Esophagus squamous epithelium (tissue), 5 donors: Measurements from ENCODE around the gene ORAI3. TPM values are rescaled to one million over a fixed set of nuclear protein-coding genes. Genes with fewer than 3 reads are reported as not detected.

ENCODE experiments used
- DNase-seq: peaks from one replicate; lab custom pipeline; 2025; lab: John Stamatoyannopoulos, UW
- H3K27ac ChIP-seq, 4 donors: fragments of 200-600 bp; sonication (generic); one replicate each; pipeline ENCODE4 v1.5.1; 2016 to 2019; ENCODE audit warnings: mild to moderate bottlenecking in 1 of 4
- H3K27me3 ChIP-seq, 4 donors: fragments of 200-600 bp; sonication (generic); 1 replicate in 3 of 4; 2 replicates in 1 of 4; pipeline versions ENCODE4 v1.5.1 to v1.6.0; 2017 to 2021; ENCODE audit warnings: antibody characterized with exemption in 1 of 4
- H3K36me3 ChIP-seq, 3 donors: fragments of 200-600 bp; sonication (generic); one replicate each; pipeline ENCODE4 v1.5.1; 2016 to 2019
- H3K4me1 ChIP-seq, 3 donors: fragments of 200-600 bp; sonication (generic); one replicate each; pipeline ENCODE4 v1.5.1; 2017 to 2019
- H3K4me3 ChIP-seq, 4 donors: fragments of 200-600 bp; sonication (generic); 1 replicate in 3 of 4; 2 replicates in 1 of 4; pipeline ENCODE4 v1.5.1; 2016 to 2019; ENCODE audit warnings: mild to moderate bottlenecking in 2 of 4, moderate library complexity in 1 of 4
- H3K9me3 ChIP-seq, 3 donors: fragments of 200-600 bp; sonication (generic); one replicate each; pipeline ENCODE4 v1.5.1; 2016 to 2019
- CTCF ChIP-seq, 6 experiments: fragments of 450-650 bp in 4 of 6; fragments of 200-600 bp in 2 of 6; sonication (generic) in 2 of 6; IDR thresholded peaks; one replicate each; pipeline ENCODE4 v1.5.1; 2016 to 2019; ENCODE audit warnings: antibody characterized with exemption in 6 of 6, mild to moderate bottlenecking in 4 of 6, moderate library complexity in 4 of 6
- POLR2A ChIP-seq, 4 donors: fragments of 450-650 bp; IDR thresholded peaks; one replicate each; pipeline ENCODE4 v1.6.1; 2017; ENCODE audit warnings: antibody characterized with exemption in 4 of 4, mild to moderate bottlenecking in 4 of 4, moderate library complexity in 3 of 4
- WGBS, 2 donors: methylation state at CpG; one replicate each; pipeline ENCODE4 v1.1.5; 2018; 5-methylcytosine and 5-hydroxymethylcytosine counted together
- intact Hi-C: fragments of 100-400 bp; cut with DNase I; formaldehyde crosslinking; loops from one replicate; pipeline ENCODE4 v1.15.0; 2022
- total RNA-seq, 4 donors: library from RNA; depleted of rRNA; stranded (reverse); fragments of >200 nt; gene quantifications; one replicate each; pipeline ENCODE4 v1.1.0, GENCODE V29; 2016
- donor health status: DM: yes; HTN: yes; CAD: no.

Gene ORAI3
- total RNA-seq, 4 donors from 2014 or later = 4.0 to 28.6 (median 18.0) TPM

GRCh38 chr16:30976486-30976885, 27.6 kb downstream of the ORAI3 start:
- WGBS, 2 donors = 90 to 91% methylated on average over 4 of the region's 4 CpGs
- TF ChIP-seq POLR2A (IDR thresholded peaks at IDR 0.05) (no peak), CTCF (IDR thresholded peaks at IDR 0.05) (no peak)
- DNase-seq = no peak

GRCh38 chr16:30977502-30977901, 28.6 kb downstream of the ORAI3 start:
- Histone ChIP-seq H3K27ac (no peak overlapping the region), H3K9me3 (no peaks in the 10 kb centered on the region), H3K4me3 (no peak overlapping the region), H3K27me3 (no peaks in the 10 kb centered on the region), H3K4me1 (peaks cover 0 to 1% (median 0%) of the 10 kb centered on the region in 3 donors), H3K36me3 (peaks cover 30 to 100% (median 66%) of the 10 kb centered on the region in 3 donors)
- intact Hi-C loops = no loop called here
- DNase-seq = no peak
- TF ChIP-seq CTCF (IDR thresholded peaks at IDR 0.05) (no peak), POLR2A (IDR thresholded peaks at IDR 0.05) (no peak)
- 72 to 83% methylated on average over 2 to 8 of the region's 17 CpGs for WGBS, 2 donors

More at GRCh38 chr16:30976486-30976885, 27.6 kb downstream of the ORAI3 start:
- Histone ChIP-seq H3K36me3 (peaks cover 31 to 100% (median 69%) of the 10 kb centered on the region in 3 donors), H3K4me1 (no peaks in the 10 kb centered on the region), H3K27ac (no peak overlapping the region), H3K4me3 (no peak overlapping the region), H3K9me3 (no peaks in the 10 kb centered on the region), H3K27me3 (no peaks in the 10 kb centered on the region)
- intact Hi-C loops = no loop called here

GRCh38 chr16:30979170-30980022, 30.5 kb downstream of the ORAI3 start:
- H3K4me3 ChIP-seq = no peak overlapping the region
- TF ChIP-seq POLR2A (IDR thresholded peaks at IDR 0.05) = no peak
- no peak for TF ChIP-seq CTCF (IDR thresholded peaks at IDR 0.05)
- 86 to 93% methylated on average over 8 to 28 of the region's 62 CpGs for WGBS, 2 donors
- intact Hi-C loops = no loop called here
- peaks cover 0 to 5% (median 0%) of the 10 kb centered on the region in 3 donors for H3K4me1 ChIP-seq
- no peaks in the 10 kb centered on the region for H3K9me3 ChIP-seq
- no peak overlapping the region for H3K27ac ChIP-seq
- peaks cover 22 to 100% (median 58%) of the 10 kb centered on the region in 3 donors for H3K36me3 ChIP-seq
- no peak for DNase-seq
- H3K27me3 ChIP-seq = no peaks in the 10 kb centered on the region

GRCh38 chr16:30980023-30980371, 31.1 kb downstream of the ORAI3 start:
- WGBS, 2 donors = 88 to 90% methylated on average over 10 to 13 of the region's 15 CpGs
- intact Hi-C loops = no loop called here

More at GRCh38 chr16:30980023-30980371, 31.1 kb downstream of the ORAI3 start:
- no peaks in the 10 kb centered on the region for H3K27me3 ChIP-seq
- H3K4me3 ChIP-seq = no peak overlapping the region
- H3K36me3 ChIP-seq = peaks cover 22 to 98% (median 58%) of the 10 kb centered on the region in 3 donors
- no peaks in the 10 kb centered on the region for H3K9me3 ChIP-seq
- no peak for DNase-seq
- no peak overlapping the region for H3K27ac ChIP-seq
- TF ChIP-seq CTCF (IDR thresholded peaks at IDR 0.05) = no peak
- TF ChIP-seq POLR2A (IDR thresholded peaks at IDR 0.05) = no peak
- peaks cover 0 to 11% (median 0%) of the 10 kb centered on the region in 3 donors for H3K4me1 ChIP-seq
